ENCODE results near the gene HYLS1.

The HYLS1 gene

DNA sequence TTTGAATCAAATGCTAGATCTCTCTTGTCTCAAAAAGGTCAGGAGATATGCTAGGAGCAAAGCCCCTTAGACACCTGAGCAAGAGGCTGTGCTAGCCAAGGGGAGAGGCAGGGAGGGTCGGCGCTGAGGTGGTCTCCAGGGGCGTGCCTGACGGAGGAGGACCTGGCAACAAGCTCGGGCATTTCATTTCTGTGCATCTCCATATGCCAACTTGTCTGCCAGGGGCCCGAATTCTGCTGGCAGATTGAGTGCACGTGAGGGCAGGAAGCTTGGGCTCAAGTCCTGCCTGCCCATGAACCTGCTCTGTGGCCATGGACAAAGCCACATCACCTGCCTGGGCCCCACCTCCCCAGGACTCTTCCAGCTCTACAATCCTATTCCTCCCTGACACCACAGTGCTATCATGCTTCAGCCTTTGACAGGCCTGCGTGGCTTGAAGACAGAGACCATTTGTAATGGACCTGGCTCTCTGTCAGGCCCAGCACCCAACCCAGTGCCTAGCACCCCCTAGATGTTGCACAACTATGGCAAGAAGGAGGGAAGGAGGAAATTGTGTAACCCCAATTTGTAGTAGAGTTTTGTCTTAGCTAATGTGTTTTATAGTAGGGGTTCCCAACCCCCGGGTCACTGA is 42.1 kb downstream of the HYLS1 start:
- in situ Hi-C loops (cut with MboI; ENCODE audit: low pct_unique_long_range_greater_than_20kb, low sequenced_read_pairs) = loop anchor here (10.0 kb wide), 1 partner anchor 265 kb away; no protein-coding TSS in a partner anchor
- no peak for DNase-seq

DNA sequence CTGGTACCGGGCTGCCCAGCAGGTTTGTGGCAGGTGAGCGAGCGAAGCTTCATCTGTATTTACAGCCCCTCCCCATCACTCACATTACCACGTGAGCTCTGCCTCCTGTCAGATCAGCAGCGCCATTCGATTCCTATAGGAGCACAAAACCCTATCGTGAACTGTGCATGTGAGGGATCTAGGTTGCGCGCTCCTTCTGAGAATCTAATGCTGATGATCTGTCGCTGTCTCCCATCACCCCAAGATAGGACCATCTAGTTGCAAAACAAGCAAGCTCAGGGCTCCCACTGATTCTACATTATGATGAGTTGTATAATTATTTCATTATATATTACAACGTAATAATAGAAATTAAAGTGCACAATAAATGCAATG is 42.6 kb downstream of the HYLS1 start:
- in situ Hi-C loops (cut with MboI; ENCODE audit: low pct_unique_long_range_greater_than_20kb, low sequenced_read_pairs) = no loop called here
- no peak for DNase-seq

DNA sequence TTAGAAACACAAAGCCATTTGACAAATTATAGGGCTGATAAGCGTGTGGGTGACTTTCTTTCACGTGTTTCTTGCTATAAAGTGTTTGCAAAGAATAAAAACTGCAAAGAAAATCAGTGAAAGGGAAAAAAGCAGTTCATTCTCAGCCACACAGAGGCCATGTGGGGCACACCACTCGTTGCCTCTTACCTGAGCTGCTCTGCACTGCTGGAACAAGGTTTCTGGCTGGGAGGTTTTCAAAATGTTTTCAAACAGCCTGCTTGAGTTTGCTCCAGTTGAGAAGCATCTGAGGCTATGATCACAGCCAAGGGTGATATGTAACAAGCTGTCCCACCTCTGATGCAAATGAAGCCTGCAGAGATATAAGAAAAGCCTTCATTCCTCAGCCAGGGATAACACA is 43.6 kb downstream of the HYLS1 start:
- in situ Hi-C loops (cut with MboI; ENCODE audit: low pct_unique_long_range_greater_than_20kb, low sequenced_read_pairs) = no loop called here
- no peak for DNase-seq

DNA sequence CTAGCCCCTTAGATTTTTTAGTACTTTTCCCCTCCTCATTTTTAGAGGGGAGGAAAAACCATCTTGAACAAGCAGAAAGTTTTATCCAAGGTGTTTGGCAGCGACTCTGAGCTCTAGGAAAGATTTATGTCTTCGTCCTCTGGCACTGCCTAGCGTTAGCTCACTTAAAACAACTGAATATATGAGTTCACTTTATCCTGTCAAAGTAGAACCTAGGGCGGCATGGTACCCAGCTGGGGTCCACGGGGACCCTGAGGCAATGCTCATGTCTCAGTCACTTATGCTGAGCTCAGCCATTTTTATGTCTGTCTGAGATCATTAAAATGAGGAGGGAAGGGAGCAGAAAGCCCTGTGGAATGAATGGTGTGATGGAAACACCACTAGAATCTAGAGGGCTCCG is 44.2 kb downstream of the HYLS1 start:
- DNase-seq = no peak
- in situ Hi-C loops (cut with MboI; ENCODE audit: low pct_unique_long_range_greater_than_20kb, low sequenced_read_pairs) = no loop called here

DNA sequence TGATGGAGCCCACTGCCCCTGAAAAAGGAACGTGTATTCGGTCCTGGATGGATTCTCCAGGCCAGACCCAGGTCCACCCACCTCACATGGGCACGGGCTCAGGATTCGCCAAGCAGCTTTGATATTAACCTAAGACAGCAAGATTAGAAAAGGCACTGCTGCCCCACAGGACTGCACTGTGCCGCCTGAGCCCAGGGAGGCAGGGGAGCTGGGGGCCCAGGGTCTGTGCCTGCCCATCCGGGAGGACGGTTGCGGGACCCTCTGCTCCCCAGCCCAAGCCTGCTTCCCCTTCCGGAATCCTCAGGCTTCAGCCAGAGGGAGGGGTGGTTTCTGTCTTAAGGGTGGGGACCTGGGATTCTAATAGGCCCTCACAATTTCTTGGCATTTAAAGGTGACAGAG is 44.8 kb downstream of the HYLS1 start:
- DNase-seq = no peak
- in situ Hi-C loops (cut with MboI; ENCODE audit: low pct_unique_long_range_greater_than_20kb, low sequenced_read_pairs) = no loop called here

DNA sequence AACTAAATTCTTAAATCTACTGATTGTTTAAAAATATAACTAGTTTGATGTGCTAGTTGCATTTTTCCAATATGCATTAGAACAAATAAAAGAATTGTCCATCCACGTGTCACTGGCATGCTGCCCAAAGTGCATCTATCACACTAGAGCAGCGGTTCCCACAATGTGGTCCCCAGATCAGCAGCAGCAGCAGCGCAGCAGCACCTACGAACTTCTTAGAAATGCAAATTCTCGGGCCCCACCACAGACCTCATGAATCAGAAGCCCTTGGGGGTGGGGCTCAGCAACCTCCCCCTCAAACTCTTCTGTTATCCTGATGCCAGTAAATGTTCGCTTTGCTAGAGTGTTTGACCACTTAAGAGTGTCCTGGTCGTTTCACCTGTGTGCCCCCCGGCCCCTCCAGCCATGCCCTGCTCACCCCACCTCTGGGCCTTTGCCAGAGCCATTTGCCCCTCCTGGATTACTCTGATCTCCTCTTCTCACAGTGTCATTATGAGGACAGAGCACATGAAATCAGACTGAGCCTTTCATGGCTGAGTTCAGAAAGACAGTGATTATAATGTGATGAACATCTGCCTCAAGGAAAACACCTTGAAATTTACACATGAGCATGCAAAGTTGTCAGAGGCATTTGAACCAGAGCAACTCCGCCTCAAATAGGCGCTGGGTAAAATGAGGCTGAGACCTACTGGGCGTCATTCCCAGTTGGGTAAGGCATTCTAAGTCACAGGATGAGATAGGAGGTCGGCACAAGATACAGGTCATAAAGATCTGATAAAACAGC is 45.8 kb downstream of the HYLS1 start:
- DNase-seq = no peak
- in situ Hi-C loops (cut with MboI; ENCODE audit: low pct_unique_long_range_greater_than_20kb, low sequenced_read_pairs) = no loop called here

DNA sequence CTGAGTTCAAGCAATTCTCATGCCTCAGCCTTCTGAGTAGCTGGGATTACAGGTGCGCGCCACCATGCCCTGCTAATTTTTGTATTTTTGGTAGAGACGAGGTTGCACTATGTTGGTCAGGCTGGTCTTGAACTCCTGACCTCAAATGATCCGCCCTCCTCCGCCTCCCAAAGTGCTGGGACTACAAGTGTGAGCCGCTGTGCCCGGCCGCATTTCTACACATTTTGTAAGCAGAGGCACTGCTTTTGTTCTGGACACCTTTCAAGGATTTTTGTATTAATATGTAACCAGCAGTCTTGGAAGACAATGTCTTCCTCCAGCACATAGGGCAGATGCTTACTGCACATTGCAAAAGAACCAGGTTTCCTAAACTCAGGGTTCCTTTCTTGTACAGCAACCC is 47.0 kb downstream of the HYLS1 start:
- no peak for DNase-seq
- in situ Hi-C loops (cut with MboI; ENCODE audit: low pct_unique_long_range_greater_than_20kb, low sequenced_read_pairs) = no loop called here

DNA sequence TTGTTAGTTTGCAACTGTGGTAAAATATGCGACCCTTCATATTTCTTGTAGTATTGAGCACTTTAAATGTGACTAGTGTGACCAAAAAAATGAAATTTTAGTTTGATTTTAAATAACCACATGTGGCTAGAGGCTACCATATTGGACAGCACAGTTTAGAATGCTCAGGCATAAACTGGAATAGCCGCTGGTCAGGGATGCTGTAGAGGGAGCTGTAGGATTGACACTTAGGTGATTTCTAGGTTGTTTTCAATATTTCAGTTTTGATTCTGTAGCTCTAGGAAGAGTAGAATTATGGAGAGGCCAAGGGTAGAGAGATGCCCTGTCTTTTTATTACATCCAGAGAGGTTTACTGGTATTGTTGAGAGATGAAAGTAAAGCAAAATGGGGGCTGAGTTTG is 47.6 kb downstream of the HYLS1 start:
- no peak for DNase-seq
- in situ Hi-C loops (cut with MboI; ENCODE audit: low pct_unique_long_range_greater_than_20kb, low sequenced_read_pairs) = no loop called here

DNA sequence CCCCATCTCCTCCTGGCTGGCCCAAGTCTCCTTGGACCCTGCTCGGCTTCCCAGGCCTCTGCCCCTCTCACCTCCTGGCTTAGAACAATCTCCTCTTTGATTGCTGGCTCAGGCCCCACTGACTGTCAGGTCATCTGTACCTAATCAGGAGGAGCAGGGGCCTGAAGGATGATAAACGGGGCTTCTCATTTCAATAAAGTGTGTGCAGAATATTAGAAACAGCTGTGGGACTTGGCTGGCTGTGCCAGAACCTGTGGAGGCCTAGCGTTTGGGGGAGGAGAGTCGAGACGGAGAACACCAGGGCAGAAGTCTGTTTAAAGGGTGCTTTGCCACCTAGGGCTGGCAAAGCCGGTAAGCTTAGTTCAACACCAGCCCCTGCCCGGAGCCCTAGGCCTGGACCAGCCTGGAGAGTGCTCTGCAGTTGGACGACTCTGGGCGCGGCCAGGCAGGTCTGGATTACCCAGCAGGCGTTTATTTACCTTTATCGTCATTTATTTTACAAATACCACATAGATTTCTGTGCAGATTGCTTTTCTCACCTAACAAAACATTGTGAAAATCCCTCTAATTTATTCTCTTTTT is 48.2 kb downstream of the HYLS1 start:
- DNase-seq = no peak
- in situ Hi-C loops (cut with MboI; ENCODE audit: low pct_unique_long_range_greater_than_20kb, low sequenced_read_pairs) = no loop called here

DNA sequence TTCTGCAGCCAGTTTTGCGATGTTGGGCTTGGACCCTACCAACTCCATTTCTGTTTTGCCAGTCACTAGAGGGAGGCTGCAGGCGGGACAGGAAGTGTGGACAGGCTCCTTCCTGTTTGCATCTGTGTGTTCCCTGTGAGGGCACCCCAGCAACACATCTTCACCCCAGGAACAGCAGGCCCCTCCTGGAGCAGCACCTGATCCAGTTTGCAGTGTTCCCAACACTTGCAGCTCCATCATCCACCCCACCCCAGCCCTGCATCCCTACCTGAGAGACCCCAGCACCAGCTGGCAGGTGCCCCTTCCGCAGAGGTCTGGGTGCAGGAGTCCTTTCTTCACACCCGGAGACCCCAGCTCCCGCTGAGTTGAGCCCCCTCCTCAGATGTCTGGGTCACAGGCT is 51.0 kb downstream of the HYLS1 start:
- in situ Hi-C loops (cut with MboI; ENCODE audit: low pct_unique_long_range_greater_than_20kb, low sequenced_read_pairs) = no loop called here
- no peak for DNase-seq

DNA sequence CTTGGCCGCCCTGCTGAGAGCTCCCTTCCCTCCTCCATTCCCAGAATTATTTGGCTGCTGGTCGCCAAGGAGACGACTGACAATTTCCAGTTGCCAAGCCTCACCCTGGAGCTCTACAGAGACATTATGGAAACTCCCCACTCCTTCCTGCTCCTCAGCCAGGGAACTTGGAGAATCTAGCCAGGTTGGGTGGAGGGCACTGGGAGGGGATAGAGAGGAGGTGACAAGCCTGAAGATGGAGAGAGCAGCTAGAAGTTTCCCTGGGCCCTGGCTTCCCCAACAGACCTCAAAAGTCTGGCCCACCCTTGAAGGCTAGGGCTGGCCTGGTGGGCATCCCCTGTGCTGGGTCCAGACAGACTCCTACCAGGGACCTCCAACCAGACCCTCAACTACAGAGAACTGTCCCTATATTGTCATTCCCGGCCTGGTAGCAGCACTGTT is 51.6 kb downstream of the HYLS1 start:
- in situ Hi-C loops (cut with MboI; ENCODE audit: low pct_unique_long_range_greater_than_20kb, low sequenced_read_pairs) = no loop called here
- DNase-seq = no peak

DNA sequence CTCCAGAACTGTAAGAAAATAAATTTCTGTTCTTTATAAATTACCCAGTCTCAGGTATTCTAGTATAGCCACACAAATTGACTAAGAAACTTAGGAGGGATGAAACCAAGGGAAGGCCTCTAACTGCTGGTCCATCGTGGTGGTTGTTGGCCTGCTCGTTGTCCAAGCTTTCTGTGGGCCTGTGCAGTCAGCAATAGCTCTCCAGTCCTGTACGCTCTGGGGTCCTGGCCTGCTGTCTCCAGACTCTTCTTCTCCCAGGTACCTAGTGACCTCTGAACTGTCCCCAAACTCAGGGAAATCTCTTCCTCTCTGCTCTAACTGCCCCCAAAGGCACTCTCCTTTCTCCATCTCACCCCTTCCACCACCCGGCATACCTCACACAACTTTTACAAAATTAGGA is 52.7 kb downstream of the HYLS1 start:
- in situ Hi-C loops (cut with MboI; ENCODE audit: low pct_unique_long_range_greater_than_20kb, low sequenced_read_pairs) = no loop called here
- DNase-seq = no peak

DNA sequence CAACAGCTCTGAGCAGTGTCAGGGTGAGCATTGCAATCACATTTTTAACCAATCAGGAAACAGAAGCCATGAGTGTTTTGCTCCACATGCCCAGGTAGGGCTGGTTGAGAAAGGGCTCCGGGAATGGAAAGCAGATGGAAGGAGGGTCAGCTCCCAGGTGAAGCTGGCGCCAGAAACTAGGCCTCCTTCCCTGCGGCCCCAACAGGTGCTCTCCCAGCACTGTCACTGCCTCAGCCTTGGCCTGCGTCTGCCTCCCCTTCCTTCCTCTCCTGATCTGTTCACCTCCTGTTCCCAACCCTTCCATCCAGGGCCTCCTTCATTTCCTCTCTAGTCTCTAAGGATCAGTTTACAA is 53.8 kb downstream of the HYLS1 start:
- in situ Hi-C loops (cut with MboI; ENCODE audit: low pct_unique_long_range_greater_than_20kb, low sequenced_read_pairs) = no loop called here

DNA sequence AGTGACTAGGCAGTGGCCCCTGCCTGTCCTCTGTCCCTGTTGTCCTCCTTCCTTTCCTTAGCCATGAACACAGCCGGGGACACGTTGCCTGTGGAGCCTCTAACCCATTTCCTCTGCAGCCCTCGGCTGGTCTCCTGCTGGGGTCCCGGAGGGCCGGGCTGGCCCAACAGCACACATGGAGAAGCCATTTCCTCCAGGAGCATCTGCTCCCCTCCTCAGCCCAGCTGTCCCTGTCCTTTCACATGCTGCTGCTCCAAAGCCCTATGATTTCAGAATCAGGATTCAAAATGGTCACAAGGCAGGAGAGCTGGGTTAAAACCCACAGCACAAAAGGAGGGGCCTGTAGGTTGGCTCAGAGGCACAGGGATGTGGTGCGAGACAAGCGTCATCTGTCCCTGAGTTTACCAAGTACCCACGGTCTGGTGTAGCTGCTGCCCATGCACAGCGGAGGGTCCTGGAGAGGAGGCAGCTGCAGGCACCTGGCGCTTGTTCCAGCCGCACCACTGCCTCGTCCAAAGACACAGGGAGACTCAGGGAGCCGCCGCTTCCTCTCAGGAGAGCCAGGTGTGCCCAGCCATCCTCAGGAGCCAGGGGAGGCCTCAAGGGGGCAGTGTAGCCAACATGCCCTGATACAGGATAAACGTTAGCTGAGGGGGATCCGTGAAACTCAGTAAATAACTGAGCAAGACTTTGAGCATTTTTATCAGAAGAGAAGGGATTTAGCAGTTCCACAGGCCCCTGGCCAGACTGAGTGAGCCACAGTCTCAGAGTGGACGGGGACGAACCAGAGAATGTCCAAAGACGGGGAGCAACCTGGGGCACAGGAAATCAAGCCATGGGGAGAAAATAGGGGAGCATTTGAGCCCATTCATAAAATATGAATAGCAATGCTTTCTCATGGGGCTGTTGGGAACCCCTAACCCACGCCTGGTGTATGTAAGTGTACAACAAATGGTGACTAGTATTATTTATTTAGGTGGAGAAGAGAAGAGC is 54.4 kb downstream of the HYLS1 start:
- peak; percentile 18 for DNase-seq
- in situ Hi-C loops (cut with MboI; ENCODE audit: low pct_unique_long_range_greater_than_20kb, low sequenced_read_pairs) = no loop called here

More for the DNA sequence above, 53.8 kb downstream of the HYLS1 start:
- DNase-seq = no peak

DNA sequence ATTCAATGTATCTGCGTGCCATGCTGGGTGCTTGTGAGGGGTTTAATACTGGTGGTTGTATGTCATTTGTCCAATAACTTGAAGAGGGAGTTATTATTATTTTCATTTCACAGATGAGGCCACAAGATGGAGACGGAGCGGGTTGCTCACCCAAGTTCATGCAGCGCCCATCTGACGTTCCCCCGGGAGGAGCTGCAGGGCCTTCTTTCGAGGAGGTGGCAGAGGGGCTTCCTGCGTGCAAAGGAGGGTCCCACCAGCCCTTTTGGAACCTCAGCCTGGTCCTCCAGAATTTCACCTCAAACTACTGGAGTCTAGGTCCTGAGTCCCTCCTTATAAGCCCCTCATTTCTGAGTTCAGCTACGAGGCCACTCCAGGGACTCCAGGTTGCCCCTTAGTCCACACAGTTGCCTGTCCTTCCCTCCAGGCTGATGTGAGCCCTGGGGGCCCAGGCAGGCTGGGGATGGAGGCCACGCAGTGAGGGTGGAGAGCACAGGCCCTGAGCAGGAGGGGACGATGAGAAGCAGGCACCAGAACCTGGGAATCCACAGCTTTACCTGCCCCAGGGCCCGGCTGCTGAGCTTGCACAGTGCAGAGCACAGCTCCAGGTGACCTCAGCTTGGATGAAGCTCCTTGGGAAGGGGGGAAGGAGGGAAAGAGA is 55.4 kb downstream of the HYLS1 start:
- in situ Hi-C loops (cut with MboI; ENCODE audit: low pct_unique_long_range_greater_than_20kb, low sequenced_read_pairs) = no loop called here
- DNase-seq = no peak

DNA sequence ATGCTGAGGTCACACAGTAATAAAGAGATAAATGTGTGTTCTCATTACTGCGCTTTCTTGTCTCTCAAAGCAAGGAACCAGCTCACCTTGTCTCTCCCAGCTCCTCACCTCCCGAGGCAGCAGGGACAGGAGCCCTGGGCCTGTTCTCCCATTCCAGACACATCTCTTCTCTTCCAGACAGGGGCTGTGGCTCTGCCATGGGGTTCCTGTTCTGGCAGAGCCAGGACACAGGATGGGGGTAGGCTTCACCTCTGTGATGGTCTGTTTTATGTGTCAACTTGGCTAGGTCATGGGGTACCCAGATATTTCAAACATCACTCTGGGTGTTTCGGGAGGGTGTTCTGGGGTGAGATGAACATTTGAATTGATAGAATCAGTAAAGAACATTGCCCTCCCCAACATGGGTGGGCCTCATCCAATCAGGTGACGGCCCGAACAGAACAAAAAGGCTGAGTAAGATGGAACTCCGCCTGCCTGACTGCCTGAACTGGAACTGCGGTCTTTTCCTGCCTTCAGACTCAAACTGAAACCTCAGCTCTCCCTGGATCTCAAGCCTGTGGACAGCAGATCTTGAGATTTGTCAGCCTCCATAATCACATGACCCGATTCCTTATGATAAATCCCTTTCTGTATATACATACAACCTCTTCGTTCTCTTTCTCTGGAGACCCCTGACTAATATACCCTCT is 56.3 kb downstream of the HYLS1 start:
- in situ Hi-C loops (cut with MboI; ENCODE audit: low pct_unique_long_range_greater_than_20kb, low sequenced_read_pairs) = no loop called here
- DNase-seq = no peak

DNA sequence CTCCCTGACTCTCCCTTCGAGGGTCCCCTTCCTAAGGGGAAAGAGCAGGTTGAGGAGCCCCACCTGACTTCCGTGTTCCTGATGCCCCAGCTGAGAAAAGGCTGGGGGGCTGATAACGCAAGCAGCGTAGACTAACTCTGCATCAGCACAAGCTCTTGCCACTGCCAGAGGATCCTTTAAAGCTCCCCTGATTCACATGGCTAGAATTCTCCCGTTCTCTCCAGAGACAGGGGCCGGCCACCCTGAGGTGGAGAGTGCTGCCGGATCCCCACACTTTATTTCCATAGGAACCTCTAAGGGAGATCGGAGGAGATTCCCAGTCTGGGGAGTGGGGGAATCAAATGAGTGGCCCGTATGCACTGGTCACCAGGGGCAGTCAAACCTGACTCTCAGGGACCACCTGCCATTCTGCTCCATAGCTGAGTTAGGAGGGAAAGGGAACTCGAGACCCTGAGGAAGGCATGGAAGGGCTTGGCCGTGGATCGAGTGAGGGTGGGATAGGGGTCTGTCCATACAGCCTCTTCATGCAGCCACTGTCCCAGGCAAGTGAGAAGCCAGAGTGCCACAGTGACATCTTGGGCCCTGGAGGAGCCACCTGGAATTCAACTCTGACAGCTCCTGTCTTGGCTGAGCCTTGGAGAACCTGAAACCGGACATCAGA is 57.0 kb downstream of the HYLS1 start:
- in situ Hi-C loops (cut with MboI; ENCODE audit: low pct_unique_long_range_greater_than_20kb, low sequenced_read_pairs) = no loop called here
- DNase-seq = no peak
